G401.6 (cell line): ENCODE results near the gene MAMLD1.

Experiments used
- FAIRE-seq: peaks from 2 replicates; lab custom pipeline; 2012; peaks lifted over from hg19 to GRCh38; lab: Jason Lieb, UNC

The MAMLD1 gene

GRCh38 chrX:150504397-150505182 lies 141.5 kb downstream of the MAMLD1 start:
- no peak for FAIRE-seq

GRCh38 chrX:150506020-150506419 lies 142.9 kb downstream of the MAMLD1 start:
- no peak for FAIRE-seq

GRCh38 chrX:150506486-150506885 lies 143.4 kb downstream of the MAMLD1 start:
- no peak for FAIRE-seq

- no peak for FAIRE-seq
Measured at GRCh38 chrX:150507251-150507856, 144.2 kb downstream of the MAMLD1 start.

- FAIRE-seq, result no peak
Measured at GRCh38 chrX:150508018-150508417, 144.9 kb downstream of the MAMLD1 start.

- FAIRE-seq, result no peak
Measured at GRCh38 chrX:150508451-150509367, 145.6 kb downstream of the MAMLD1 start.

- no peak for FAIRE-seq
Measured at GRCh38 chrX:150509703-150510102, 146.6 kb downstream of the MAMLD1 start.

- FAIRE-seq, result no peak
Measured at GRCh38 chrX:150512461-150512901, 149.4 kb downstream of the MAMLD1 start.

GRCh38 chrX:150513544-150513943 lies 150.4 kb downstream of the MAMLD1 start:
- no peak for FAIRE-seq

GRCh38 chrX:150514462-150514861 lies 151.3 kb downstream of the MAMLD1 start:
- FAIRE-seq, result no peak

- FAIRE-seq, result no peak
Measured at GRCh38 chrX:150515801-150516200, 152.7 kb downstream of the MAMLD1 start.

- no peak for FAIRE-seq
Measured at GRCh38 chrX:150517303-150517910, 154.3 kb downstream of the MAMLD1 start.

GRCh38 chrX:150522494-150522893 lies 159.4 kb downstream of the MAMLD1 start:
- FAIRE-seq, result no peak

- no peak for FAIRE-seq
Measured at GRCh38 chrX:150525061-150525919, 162.2 kb downstream of the MAMLD1 start.

GRCh38 chrX:150526692-150527091 lies 163.6 kb downstream of the MAMLD1 start:
- no peak for FAIRE-seq

- no peak for FAIRE-seq
Measured at GRCh38 chrX:150527108-150527507, 164.0 kb downstream of the MAMLD1 start.

- no peak for FAIRE-seq
Measured at GRCh38 chrX:150529587-150529986, 166.5 kb downstream of the MAMLD1 start.

GRCh38 chrX:150530821-150531220 lies 167.7 kb downstream of the MAMLD1 start:
- FAIRE-seq, result no peak

GRCh38 chrX:150531467-150531866 lies 168.3 kb downstream of the MAMLD1 start:
- no peak for FAIRE-seq

GRCh38 chrX:150533863-150534262 lies 170.7 kb downstream of the MAMLD1 start:
- FAIRE-seq, result no peak

- FAIRE-seq, result no peak
Measured at GRCh38 chrX:150536455-150537116, 173.5 kb downstream of the MAMLD1 start.
